ENCODE results near the gene CALY. TPM values are rescaled to one million over a fixed set of nuclear protein-coding genes. Genes with fewer than 3 reads are reported as not detected.
"Not testable (repeated sequence)": the region's sequence is repeated elsewhere in the genome, so short reads cannot be mapped to it uniquely, and the experiment has no call there.

CALY gene
- total and polyA plus RNA-seq, 5 donors from 2014 or later: 0.76 to 1.8 (median 1.0) TPM

GRCh38 chr10:133324857-133325260 is 11.8 kb downstream of the CALY start:
- Mint-ChIP-seq H3K27ac (no peak overlapping the region), H3K4me1 (peaks cover 2 to 17% (median 5%) of the 10 kb centered on the region in 4 donors), H3K4me3 (peak overlapping the region in 1 of 4 donors; percentile 24), H3K27me3 (peaks cover 44% of the 10 kb centered on the region), H3K9me3 (peaks cover 0 to 5% (median 0%) of the 10 kb centered on the region in 7 donors), H3K36me3 (no peaks in the 10 kb centered on the region)
- DNase-seq (no peak), ATAC-seq (ENCODE audit: low read depth in 2 of 2) (no peak)
- Histone ChIP-seq H3K9me3 (ENCODE audit: control insufficient read depth in 2 of 2, low read length in 2 of 2) (no peaks in the 10 kb centered on the region), H3K27ac (ENCODE audit: insufficient read depth, low read length, poor library complexity, severe bottlenecking) (no peak overlapping the region), H3K36me3 (ENCODE audit: control insufficient read depth, insufficient read depth, low read length) (no peaks in the 10 kb centered on the region), H3K4me1 (ENCODE audit: control insufficient read depth, insufficient read depth, low read length, poor library complexity, severe bottlenecking) (peaks cover 29% of the 10 kb centered on the region), H3K4me3 (ENCODE audit: low read depth, low read length) (no peak overlapping the region), H3K27me3 (ENCODE audit: control insufficient read depth, insufficient read depth, low read length) (peaks cover 2% of the 10 kb centered on the region)

- no peak overlapping the region for H3K4me3 Mint-ChIP-seq
- no peaks in the 10 kb centered on the region for H3K36me3 ChIP-seq (ENCODE audit: control insufficient read depth, insufficient read depth, low read length)
- H3K9me3 Mint-ChIP-seq: peaks cover 0 to 5% (median 0%) of the 10 kb centered on the region in 7 donors
- no peak overlapping the region for H3K27ac ChIP-seq (ENCODE audit: insufficient read depth, low read length, poor library complexity, severe bottlenecking)
- H3K9me3 ChIP-seq (ENCODE audit: control insufficient read depth in 2 of 2, low read length in 2 of 2): no peaks in the 10 kb centered on the region
- H3K27me3 ChIP-seq (ENCODE audit: control insufficient read depth, insufficient read depth, low read length): peaks cover 2% of the 10 kb centered on the region
- H3K4me3 ChIP-seq (ENCODE audit: low read depth, low read length): no peak overlapping the region
- H3K27ac Mint-ChIP-seq: no peak overlapping the region
- peaks cover 2 to 16% (median 4%) of the 10 kb centered on the region in 4 donors for H3K4me1 Mint-ChIP-seq
- peak; percentile 62 to 66 for ATAC-seq (ENCODE audit: low read depth in 2 of 2)
- H3K27me3 Mint-ChIP-seq: peaks cover 39% of the 10 kb centered on the region
- peaks cover 24% of the 10 kb centered on the region for H3K4me1 ChIP-seq (ENCODE audit: control insufficient read depth, insufficient read depth, low read length, poor library complexity, severe bottlenecking)
- DNase-seq: peak; percentile 48 to 53 (median 51)
- H3K36me3 Mint-ChIP-seq: no peaks in the 10 kb centered on the region
Measured at GRCh38 chr10:133324198-133324792, 12.4 kb downstream of the CALY start.

- not testable (repeated sequence) for H3K36me3 ChIP-seq (ENCODE audit: control insufficient read depth, insufficient read depth, low read length); H3K36me3 Mint-ChIP-seq; DNase-seq; H3K27ac ChIP-seq (ENCODE audit: insufficient read depth, low read length, poor library complexity, severe bottlenecking); ATAC-seq (ENCODE audit: low read depth in 2 of 2); H3K4me3 Mint-ChIP-seq; H3K9me3 Mint-ChIP-seq; H3K27ac Mint-ChIP-seq; H3K4me3 ChIP-seq (ENCODE audit: low read depth, low read length); H3K9me3 ChIP-seq (ENCODE audit: control insufficient read depth in 2 of 2, low read length in 2 of 2); H3K27me3 ChIP-seq (ENCODE audit: control insufficient read depth, insufficient read depth, low read length)
- Mint-ChIP-seq H3K4me1 (peaks cover 4 to 25% (median 6%) of the 10 kb centered on the region in 4 donors), H3K27me3 (peaks cover 34% of the 10 kb centered on the region)
- peaks cover 31% of the 10 kb centered on the region for H3K4me1 ChIP-seq (ENCODE audit: control insufficient read depth, insufficient read depth, low read length, poor library complexity, severe bottlenecking)
Measured at GRCh38 chr10:133322064-133322709, 14.5 kb downstream of the CALY start.

GRCh38 chr10:133320852-133321422 is 15.8 kb downstream of the CALY start:
- not testable (repeated sequence) for DNase-seq; H3K27me3 ChIP-seq (ENCODE audit: control insufficient read depth, insufficient read depth, low read length); H3K9me3 Mint-ChIP-seq; H3K9me3 ChIP-seq (ENCODE audit: control insufficient read depth in 2 of 2, low read length in 2 of 2); H3K36me3 ChIP-seq (ENCODE audit: control insufficient read depth, insufficient read depth, low read length); ATAC-seq (ENCODE audit: low read depth in 2 of 2); H3K27ac ChIP-seq (ENCODE audit: insufficient read depth, low read length, poor library complexity, severe bottlenecking); H3K36me3 Mint-ChIP-seq; H3K27ac Mint-ChIP-seq; H3K4me3 ChIP-seq (ENCODE audit: low read depth, low read length)
- Mint-ChIP-seq H3K4me1 (peaks cover 4 to 19% (median 6%) of the 10 kb centered on the region in 4 donors), H3K4me3 (peak overlapping the region in 1 of 4 donors; percentile 10), H3K27me3 (peaks cover 25% of the 10 kb centered on the region)
- H3K4me1 ChIP-seq (ENCODE audit: control insufficient read depth, insufficient read depth, low read length, poor library complexity, severe bottlenecking): peaks cover 22% of the 10 kb centered on the region

- Histone ChIP-seq H3K9me3 (ENCODE audit: control insufficient read depth in 2 of 2, low read length in 2 of 2) (no peaks in the 10 kb centered on the region), H3K36me3 (ENCODE audit: control insufficient read depth, insufficient read depth, low read length) (no peaks in the 10 kb centered on the region), H3K27me3 (ENCODE audit: control insufficient read depth, insufficient read depth, low read length) (no peaks in the 10 kb centered on the region), H3K27ac (ENCODE audit: insufficient read depth, low read length, poor library complexity, severe bottlenecking) (no peak overlapping the region), H3K4me3 (ENCODE audit: low read depth, low read length) (no peak overlapping the region), H3K4me1 (ENCODE audit: control insufficient read depth, insufficient read depth, low read length, poor library complexity, severe bottlenecking) (peaks cover 7% of the 10 kb centered on the region)
- no peaks in the 10 kb centered on the region for H3K36me3 Mint-ChIP-seq
- DNase-seq (peak; percentile 51 to 63 (median 55)), ATAC-seq (ENCODE audit: low read depth in 2 of 2) (peak; percentile 76 to 86)
- peaks cover 17% of the 10 kb centered on the region for H3K27me3 Mint-ChIP-seq
- peaks cover 0 to 5% (median 0%) of the 10 kb centered on the region in 7 donors for H3K9me3 Mint-ChIP-seq
- peaks cover 4 to 19% (median 6%) of the 10 kb centered on the region in 4 donors for H3K4me1 Mint-ChIP-seq
- peak overlapping the region; percentile 41 to 80 (median 56) for H3K4me3 Mint-ChIP-seq
- no peak overlapping the region for H3K27ac Mint-ChIP-seq
Measured at GRCh38 chr10:133318494-133319127, 18.1 kb downstream of the CALY start.

- Mint-ChIP-seq H3K36me3 (peaks cover 6% of the 10 kb centered on the region), H3K4me3 (no peak overlapping the region), H3K27ac (no peak overlapping the region), H3K9me3 (peaks cover 0 to 5% (median 0%) of the 10 kb centered on the region in 7 donors), H3K4me1 (peaks cover 4 to 19% (median 6%) of the 10 kb centered on the region in 4 donors), H3K27me3 (peaks cover 11% of the 10 kb centered on the region)
- ATAC-seq (ENCODE audit: low read depth in 2 of 2) (no peak), DNase-seq (no peak)
- Histone ChIP-seq H3K36me3 (ENCODE audit: control insufficient read depth, insufficient read depth, low read length) (peaks cover 9% of the 10 kb centered on the region), H3K27me3 (ENCODE audit: control insufficient read depth, insufficient read depth, low read length) (no peaks in the 10 kb centered on the region), H3K9me3 (ENCODE audit: control insufficient read depth in 2 of 2, low read length in 2 of 2) (no peaks in the 10 kb centered on the region), H3K4me1 (ENCODE audit: control insufficient read depth, insufficient read depth, low read length, poor library complexity, severe bottlenecking) (peaks cover 7% of the 10 kb centered on the region), H3K4me3 (ENCODE audit: low read depth, low read length) (no peak overlapping the region), H3K27ac (ENCODE audit: insufficient read depth, low read length, poor library complexity, severe bottlenecking) (no peak overlapping the region)
Measured at GRCh38 chr10:133316732-133317131, 20.0 kb downstream of the CALY start.

GRCh38 chr10:133316266-133316665 is 20.4 kb downstream of the CALY start:
- Histone ChIP-seq H3K4me1 (ENCODE audit: control insufficient read depth, insufficient read depth, low read length, poor library complexity, severe bottlenecking) (peaks cover 7% of the 10 kb centered on the region), H3K27ac (ENCODE audit: insufficient read depth, low read length, poor library complexity, severe bottlenecking) (no peak overlapping the region), H3K27me3 (ENCODE audit: control insufficient read depth, insufficient read depth, low read length) (no peaks in the 10 kb centered on the region), H3K4me3 (ENCODE audit: low read depth, low read length) (no peak overlapping the region), H3K36me3 (ENCODE audit: control insufficient read depth, insufficient read depth, low read length) (peaks cover 13% of the 10 kb centered on the region), H3K9me3 (ENCODE audit: control insufficient read depth in 2 of 2, low read length in 2 of 2) (no peaks in the 10 kb centered on the region)
- ATAC-seq (ENCODE audit: low read depth in 2 of 2) (no peak), DNase-seq (no peak)
- Mint-ChIP-seq H3K27me3 (peaks cover 11% of the 10 kb centered on the region), H3K36me3 (peaks cover 11% of the 10 kb centered on the region), H3K27ac (no peak overlapping the region), H3K4me1 (peaks cover 4 to 22% (median 7%) of the 10 kb centered on the region in 4 donors), H3K4me3 (peak overlapping the region in 1 of 4 donors; percentile 52), H3K9me3 (peaks cover 0 to 5% (median 0%) of the 10 kb centered on the region in 7 donors)
